ENCODE results near the gene TMEM250.

Gene TMEM250

GRCh38 chr9:136138566-136138965, 19.9 kb upstream of the TMEM250 start:
- TF ChIP-seq, protein P1, sequence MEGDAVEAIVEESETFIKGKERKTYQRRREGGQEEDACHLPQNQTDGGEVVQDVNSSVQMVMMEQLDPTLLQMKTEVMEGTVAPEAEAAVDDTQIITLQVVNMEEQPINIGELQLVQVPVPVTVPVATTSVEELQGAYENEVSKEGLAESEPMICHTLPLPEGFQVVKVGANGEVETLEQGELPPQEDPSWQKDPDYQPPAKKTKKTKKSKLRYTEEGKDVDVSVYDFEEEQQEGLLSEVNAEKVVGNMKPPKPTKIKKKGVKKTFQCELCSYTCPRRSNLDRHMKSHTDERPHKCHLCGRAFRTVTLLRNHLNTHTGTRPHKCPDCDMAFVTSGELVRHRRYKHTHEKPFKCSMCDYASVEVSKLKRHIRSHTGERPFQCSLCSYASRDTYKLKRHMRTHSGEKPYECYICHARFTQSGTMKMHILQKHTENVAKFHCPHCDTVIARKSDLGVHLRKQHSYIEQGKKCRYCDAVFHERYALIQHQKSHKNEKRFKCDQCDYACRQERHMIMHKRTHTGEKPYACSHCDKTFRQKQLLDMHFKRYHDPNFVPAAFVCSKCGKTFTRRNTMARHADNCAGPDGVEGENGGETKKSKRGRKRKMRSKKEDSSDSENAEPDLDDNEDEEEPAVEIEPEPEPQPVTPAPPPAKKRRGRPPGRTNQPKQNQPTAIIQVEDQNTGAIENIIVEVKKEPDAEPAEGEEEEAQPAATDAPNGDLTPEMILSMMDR (IDR thresholded peaks at IDR 0.05; ENCODE audit: low read depth, low read length, missing control alignments), result peak; percentile 47
- no peak for DNase-seq (ENCODE audit: low read depth)
- in situ Hi-C loops (cut with HindIII; ENCODE audit: low sequenced_read_pairs), result loop anchor here (5.0 kb wide), 4 partner anchors 54 to 161 kb away; no protein-coding TSS in a partner anchor

DNA sequence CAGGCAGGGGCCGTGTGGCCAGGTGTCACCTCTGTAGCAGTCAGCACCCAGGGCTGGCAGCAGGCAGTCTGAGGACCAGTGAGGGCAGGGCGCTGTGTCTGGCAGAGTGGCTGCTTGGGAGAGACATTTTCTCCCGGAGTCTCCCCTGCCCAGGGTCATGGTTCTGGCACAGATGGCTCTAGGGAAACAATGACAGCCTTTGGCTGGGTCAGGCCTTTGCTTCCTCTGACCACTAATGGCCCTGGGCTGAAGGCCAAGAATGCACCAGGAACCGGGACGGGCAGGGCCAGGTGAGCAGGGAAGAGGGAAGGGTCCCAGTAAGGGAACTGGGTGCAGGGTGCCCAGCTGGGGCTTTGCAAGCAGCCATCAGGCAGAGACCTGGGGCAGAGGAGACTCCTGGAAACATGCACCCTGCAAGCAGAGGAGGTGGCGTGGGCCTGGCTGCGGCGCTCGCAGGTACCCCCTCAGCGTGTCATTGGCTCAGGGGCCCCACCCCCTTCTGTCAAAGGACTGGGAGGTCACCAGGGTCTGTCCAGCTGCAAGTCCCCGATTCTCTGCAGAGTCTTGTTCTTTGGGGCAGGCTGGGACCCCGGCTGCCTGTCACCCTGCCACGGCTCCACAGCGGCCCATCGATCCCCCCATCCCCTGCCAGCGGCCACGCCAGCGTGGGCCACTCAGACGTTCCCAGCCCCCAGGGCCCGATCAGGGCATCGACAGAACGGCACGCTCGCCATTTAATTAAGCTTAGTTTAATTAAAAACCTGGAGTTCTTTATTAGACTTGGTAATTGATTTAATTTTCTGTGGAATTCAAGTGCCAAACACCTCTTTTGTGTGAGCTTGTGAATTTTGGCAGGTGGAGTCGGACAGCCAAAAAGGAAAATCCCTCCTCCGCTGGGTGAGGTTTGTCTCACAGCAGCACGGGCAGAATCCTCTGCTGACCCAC, 18.9 kb upstream of the TMEM250 start:
- no peak overlapping the region for H3K4me3 ChIP-seq (ENCODE audit: low read depth, low read length)
- DNase-seq (ENCODE audit: low read depth), result no peak
- in situ Hi-C loops (cut with HindIII; ENCODE audit: low sequenced_read_pairs), result loop anchor here (5.0 kb wide), 4 partner anchors 55 to 160 kb away; no protein-coding TSS in a partner anchor
- TF ChIP-seq, protein P1 (IDR thresholded peaks at IDR 0.05; ENCODE audit: low read depth, low read length, missing control alignments), result no peak

More at GRCh38 chr9:136138566-136138965, 19.9 kb upstream of the TMEM250 start:
- H3K4me3 ChIP-seq (ENCODE audit: low read depth, low read length), result no peak overlapping the region

- in situ Hi-C loops (cut with HindIII; ENCODE audit: low sequenced_read_pairs), result loop anchor here (5.0 kb wide), 4 partner anchors 56 to 159 kb away; no protein-coding TSS in a partner anchor
- no peak overlapping the region for H3K4me3 ChIP-seq (ENCODE audit: low read depth, low read length)
- no peak for DNase-seq (ENCODE audit: low read depth)
These were observed 17.7 kb upstream of the TMEM250 start for GRCh38 chr9:136136127-136136925.

GRCh38 chr9:136135326-136136126, 16.9 kb upstream of the TMEM250 start:
- H3K4me3 ChIP-seq (ENCODE audit: low read depth, low read length), result no peak overlapping the region
- no peak for DNase-seq (ENCODE audit: low read depth)
- TF ChIP-seq, protein P1 (IDR thresholded peaks at IDR 0.05; ENCODE audit: low read depth, low read length, missing control alignments), result no peak
- in situ Hi-C loops (cut with HindIII; ENCODE audit: low sequenced_read_pairs), result loop anchor here (5.0 kb wide), 4 partner anchors 57 to 158 kb away; no protein-coding TSS in a partner anchor

More at GRCh38 chr9:136136127-136136925, 17.7 kb upstream of the TMEM250 start:
- TF ChIP-seq, protein P1 (IDR thresholded peaks at IDR 0.05; ENCODE audit: low read depth, low read length, missing control alignments), result no peak

DNA sequence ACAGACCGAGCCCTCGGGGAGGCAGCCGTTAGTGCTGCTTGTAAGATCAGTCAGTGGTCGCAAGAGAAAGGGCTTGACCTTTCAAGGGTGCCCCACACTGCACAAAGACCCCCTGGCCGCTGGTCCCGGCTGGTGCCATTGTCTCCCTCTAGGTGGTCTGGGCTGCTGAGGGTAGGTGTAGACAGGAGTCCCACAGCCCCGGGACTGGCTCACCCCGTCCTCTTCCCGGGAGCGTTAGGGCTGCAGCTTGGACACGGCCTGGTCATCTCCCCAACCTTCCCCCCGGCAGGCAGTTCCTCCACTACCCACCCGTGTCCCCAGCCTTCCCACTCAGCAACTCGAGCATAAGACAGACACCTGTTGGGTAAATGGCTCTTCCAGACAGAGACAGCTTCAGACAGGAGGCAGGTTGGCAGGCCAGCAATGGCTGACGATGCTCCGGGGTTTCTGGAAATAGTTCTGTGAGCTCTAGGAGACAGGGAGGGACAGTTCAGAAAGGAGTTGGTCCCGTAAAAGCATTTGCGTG, 15.3 kb upstream of the TMEM250 start:
- no peak for DNase-seq (ENCODE audit: low read depth)
- in situ Hi-C loops (cut with HindIII; ENCODE audit: low sequenced_read_pairs), result no loop called here
- no peak overlapping the region for H3K4me3 ChIP-seq (ENCODE audit: low read depth, low read length)
- TF ChIP-seq, protein P1 (IDR thresholded peaks at IDR 0.05; ENCODE audit: low read depth, low read length, missing control alignments), result no peak
